ENCODE results near the gene JARID2.

JARID2 gene

GRCh38 chr6:15513131-15513771 lies 267.4 kb downstream of the JARID2 start:
- no peak for DNase-seq

GRCh38 chr6:15513801-15514711 lies 268.2 kb downstream of the JARID2 start:
- no peak for DNase-seq

GRCh38 chr6:15515226-15515625 lies 269.4 kb downstream of the JARID2 start:
- no peak for DNase-seq

- no peak for DNase-seq
Observed at GRCh38 chr6:15515660-15516375, 269.9 kb downstream of the JARID2 start.

- DNase-seq, result no peak
Observed at GRCh38 chr6:15516378-15516777, 270.5 kb downstream of the JARID2 start.

GRCh38 chr6:15516923-15517560 lies 271.2 kb downstream of the JARID2 start:
- no peak for DNase-seq

GRCh38 chr6:15517600-15517999 lies 271.7 kb downstream of the JARID2 start:
- DNase-seq, result no peak

GRCh38 chr6:15518057-15518456 lies 272.2 kb downstream of the JARID2 start:
- DNase-seq, result no peak

GRCh38 chr6:15518878-15519277 lies 273.0 kb downstream of the JARID2 start:
- DNase-seq, result no peak

- no peak for DNase-seq
Observed at GRCh38 chr6:15519681-15520080, 273.8 kb downstream of the JARID2 start.

- no peak for DNase-seq
Observed at GRCh38 chr6:15520626-15521203, 274.8 kb downstream of the JARID2 start.

GRCh38 chr6:15521582-15521981 lies 275.7 kb downstream of the JARID2 start:
- no peak for DNase-seq

- no peak for DNase-seq
Observed at GRCh38 chr6:15522026-15522425, 276.2 kb downstream of the JARID2 start.

GRCh38 chr6:15522427-15522826 lies 276.6 kb downstream of the JARID2 start:
- DNase-seq, result no peak

- no peak for DNase-seq
Observed at GRCh38 chr6:15522856-15523529, 277.1 kb downstream of the JARID2 start.

GRCh38 chr6:15523679-15524630 lies 278.1 kb downstream of the JARID2 start:
- no peak for DNase-seq

GRCh38 chr6:15524861-15525401 lies 279.1 kb downstream of the JARID2 start:
- DNase-seq, result no peak

- DNase-seq, result no peak
Observed at GRCh38 chr6:15526212-15526701, 280.4 kb downstream of the JARID2 start.

- DNase-seq, result no peak
Observed at GRCh38 chr6:15527838-15528617, 282.2 kb downstream of the JARID2 start.

All from central memory CD4-positive, alpha-beta T cell (primary cell).